Ecto neural progenitor cell (in vitro differentiated cells): ENCODE results near the gene INPP4B.
"Not testable (repeated sequence)": the region's sequence is repeated elsewhere in the genome, so short reads cannot be mapped to it uniquely, and the experiment has no call there.

Source experiments
- DNase-seq: peaks from one replicate; pipeline ENCODE4 v3.0.0-alpha.2; 2018; ENCODE audit warnings: low spot score

INPP4B gene

GRCh38 chr4:142683503-142683902 is 162.6 kb downstream of the INPP4B start:
- no peak for DNase-seq

DNA sequence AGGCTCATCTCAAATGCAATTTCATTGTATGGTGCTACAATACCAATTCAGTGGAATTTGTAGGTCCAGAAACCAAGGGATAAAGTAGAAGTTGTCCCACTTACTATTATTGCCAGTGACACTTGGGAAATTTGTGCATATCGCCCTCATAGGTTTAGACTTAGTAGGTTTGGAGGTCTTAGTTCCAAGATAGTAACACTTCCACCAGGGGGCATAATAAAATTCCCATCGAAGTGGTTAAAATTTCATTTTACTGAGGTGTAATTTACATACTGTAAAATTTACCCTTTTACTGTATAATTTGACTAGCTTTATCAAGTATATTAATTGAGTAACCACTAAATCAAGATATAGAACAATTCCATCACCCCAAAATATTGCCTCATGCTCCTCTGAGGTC is 174.6 kb downstream of the INPP4B start:
- no peak for DNase-seq

- DNase-seq: no peak
Observed at GRCh38 chr4:142663828-142664227, 182.3 kb downstream of the INPP4B start.

GRCh38 chr4:142660728-142661127 is 185.4 kb downstream of the INPP4B start:
- no peak for DNase-seq

- DNase-seq: no peak
Observed at GRCh38 chr4:142656178-142656577, 189.9 kb downstream of the INPP4B start.

- DNase-seq: no peak
Observed at GRCh38 chr4:142648378-142648777, 197.7 kb downstream of the INPP4B start.

GRCh38 chr4:142645475-142646108 is 200.5 kb downstream of the INPP4B start:
- DNase-seq: no peak

GRCh38 chr4:142644628-142645027 is 201.5 kb downstream of the INPP4B start:
- not testable (repeated sequence) for DNase-seq

- no peak for DNase-seq
Observed at GRCh38 chr4:142637614-142638013, 208.5 kb downstream of the INPP4B start.

DNA sequence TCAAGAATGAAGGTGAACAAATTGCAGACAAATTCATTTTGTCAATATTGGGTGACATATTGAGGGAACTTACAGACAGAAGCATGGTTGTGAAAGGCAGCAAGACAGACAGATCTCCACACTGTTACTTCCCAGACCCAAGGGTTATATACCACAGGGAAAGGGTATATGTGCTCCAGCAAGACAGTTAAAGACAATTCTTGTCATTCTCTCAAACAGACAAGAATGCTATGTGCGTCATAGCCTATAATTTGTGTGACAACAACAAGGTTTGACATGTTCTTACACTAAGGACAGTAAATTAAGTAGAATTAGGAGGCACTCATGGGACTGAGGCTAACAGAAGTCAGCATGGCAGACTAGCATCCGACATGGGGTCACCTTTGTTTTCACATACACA is 214.3 kb downstream of the INPP4B start:
- DNase-seq: no peak

GRCh38 chr4:142615324-142615665 is 230.8 kb downstream of the INPP4B start:
- DNase-seq: no peak

DNA sequence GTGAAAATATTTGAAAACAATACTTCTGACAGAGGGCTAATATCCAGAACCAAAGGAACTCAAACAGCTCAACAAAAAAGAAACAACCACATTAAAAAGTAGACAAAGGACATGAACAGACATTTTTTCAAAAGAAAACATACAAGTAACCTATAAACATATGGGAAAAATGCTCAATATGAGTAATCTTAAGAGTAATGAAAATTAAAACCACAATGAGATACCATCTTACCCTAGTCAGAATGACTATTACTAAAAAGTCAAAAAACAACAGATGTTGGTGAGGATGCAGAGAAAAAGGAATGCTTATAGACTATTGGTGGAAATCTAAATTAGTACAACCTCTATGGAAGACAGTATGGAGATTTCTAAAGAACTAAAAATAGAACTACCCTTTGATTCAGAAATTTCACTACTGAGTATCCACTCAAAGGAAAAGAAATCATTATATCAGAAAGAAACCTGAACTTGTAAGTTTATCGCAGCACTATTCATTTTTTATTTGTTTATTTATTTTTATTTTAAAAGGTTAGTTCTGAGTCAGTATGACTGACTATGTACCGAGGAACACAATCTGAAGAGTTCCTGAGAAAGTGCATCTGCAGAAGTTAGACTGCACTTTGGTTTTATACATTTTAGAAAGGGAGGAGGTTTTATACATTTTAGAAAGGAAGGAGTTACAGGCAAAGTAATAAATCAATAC is 231.3 kb downstream of the INPP4B start:
- DNase-seq: no peak

GRCh38 chr4:142607976-142608375 is 238.1 kb downstream of the INPP4B start:
- DNase-seq: no peak

- no peak for DNase-seq
Observed at GRCh38 chr4:142600952-142601351, 245.1 kb downstream of the INPP4B start.

DNA sequence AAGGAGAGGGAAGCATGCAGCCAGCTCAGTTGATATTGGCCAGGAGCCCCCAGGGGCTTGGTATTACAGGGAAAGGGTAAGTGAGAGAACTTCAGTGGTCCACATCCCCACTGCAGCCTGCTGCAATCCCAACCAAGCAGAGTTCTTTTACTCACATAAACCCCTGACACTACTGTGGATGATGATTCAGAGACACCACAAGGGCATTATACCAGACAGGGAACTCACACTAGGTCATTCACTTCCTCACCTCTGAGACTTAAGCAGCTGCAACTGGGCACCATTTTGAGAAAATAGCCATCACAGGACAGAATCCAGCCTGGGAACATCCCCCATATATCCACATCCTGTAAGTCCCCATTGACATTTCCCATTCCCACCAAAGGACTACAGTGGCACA is 248.0 kb downstream of the INPP4B start:
- DNase-seq: no peak

- DNase-seq: no peak
Observed at GRCh38 chr4:142596595-142596994, 249.5 kb downstream of the INPP4B start.

DNA sequence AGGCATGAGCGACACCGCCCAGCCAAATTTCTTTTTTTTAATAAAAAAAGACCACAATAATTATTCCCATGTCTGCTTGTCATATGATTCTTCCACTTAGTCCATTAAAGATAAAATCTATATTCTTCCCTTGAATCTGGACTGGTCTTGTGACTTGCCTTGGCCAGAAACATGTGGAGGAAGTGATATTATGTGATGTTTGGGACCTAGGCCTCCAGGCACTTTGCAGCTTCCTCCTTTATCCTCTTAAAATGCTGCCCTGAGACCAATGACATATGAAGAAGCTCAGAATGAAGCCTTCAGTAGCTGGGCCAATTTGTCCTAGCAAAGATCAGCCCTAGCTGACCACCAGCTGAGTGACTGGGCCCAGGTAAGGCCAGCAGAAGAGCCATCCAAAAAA is 250.0 kb downstream of the INPP4B start:
- no peak for DNase-seq

DNA sequence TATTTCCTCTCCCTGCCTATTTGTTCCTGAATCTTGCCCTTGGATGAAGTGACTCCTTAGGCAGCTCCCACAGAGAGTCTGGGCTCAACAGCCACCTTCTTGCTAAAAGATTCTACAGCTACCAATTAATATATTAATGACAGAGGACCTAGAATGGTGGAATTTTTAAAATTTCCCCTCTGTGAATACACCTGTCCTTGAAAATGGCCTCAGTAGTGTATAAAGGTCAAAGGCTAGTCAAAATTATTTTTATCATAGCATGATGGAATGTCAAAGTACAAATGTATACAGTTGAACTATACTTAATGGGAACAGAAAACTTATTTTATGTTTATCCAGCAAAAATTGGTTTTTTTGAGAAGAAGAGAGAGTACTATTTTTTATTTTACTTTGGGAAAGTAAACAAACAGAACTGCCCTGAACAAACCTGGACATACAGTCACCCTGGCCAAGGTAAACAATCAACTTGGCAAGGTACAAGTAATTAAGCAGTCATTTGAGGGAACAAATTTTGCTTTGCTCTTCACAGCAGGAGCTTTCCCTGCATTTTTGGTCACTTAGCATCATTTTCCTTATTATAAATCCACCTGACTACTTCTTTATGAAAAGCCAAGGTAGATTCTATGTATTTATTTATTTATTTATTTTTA is 250.8 kb downstream of the INPP4B start:
- DNase-seq: no peak

GRCh38 chr4:142585411-142585810 is 260.7 kb downstream of the INPP4B start:
- no peak for DNase-seq

DNA sequence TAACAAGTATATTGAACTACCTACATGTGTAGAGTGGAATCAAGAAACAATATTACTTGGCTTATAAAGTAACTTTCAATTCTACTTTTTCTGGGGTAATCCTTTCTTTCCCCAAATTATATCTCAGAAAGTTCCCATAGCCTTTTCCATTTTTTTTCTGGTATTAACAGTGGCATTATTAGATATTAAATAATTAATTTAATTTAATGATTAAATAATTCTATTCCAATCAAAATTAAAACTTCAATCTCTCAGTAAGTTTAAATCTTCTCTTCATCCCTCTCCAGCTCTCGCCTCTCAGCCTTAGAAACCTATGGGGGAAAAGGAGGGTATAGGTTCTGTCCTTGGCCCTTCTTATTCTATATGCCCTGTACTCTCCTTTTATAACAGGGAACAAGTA is 262.4 kb downstream of the INPP4B start:
- no peak for DNase-seq

GRCh38 chr4:142582340-142582739 is 263.8 kb downstream of the INPP4B start:
- DNase-seq: no peak

DNA sequence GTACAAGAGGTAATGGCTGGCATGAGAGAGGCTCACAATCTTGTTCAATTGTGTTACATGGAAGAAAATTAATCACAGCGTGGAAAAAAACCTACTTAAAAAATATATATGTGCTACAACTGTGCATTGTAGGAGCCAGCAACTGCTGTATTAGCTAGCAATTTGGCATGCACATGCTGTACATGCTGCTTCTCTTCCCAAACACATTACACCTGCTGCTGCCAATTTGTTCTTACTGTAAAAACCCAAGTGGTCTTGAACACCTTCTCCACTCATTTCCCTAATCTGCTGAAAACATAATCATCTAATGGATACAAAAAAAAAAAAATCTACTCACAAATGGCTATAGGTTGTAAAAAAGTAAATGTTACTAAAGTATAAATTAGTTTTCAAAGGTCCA is 264.2 kb downstream of the INPP4B start:
- DNase-seq: no peak

GRCh38 chr4:142579443-142579842 is 266.7 kb downstream of the INPP4B start:
- no peak for DNase-seq

DNA sequence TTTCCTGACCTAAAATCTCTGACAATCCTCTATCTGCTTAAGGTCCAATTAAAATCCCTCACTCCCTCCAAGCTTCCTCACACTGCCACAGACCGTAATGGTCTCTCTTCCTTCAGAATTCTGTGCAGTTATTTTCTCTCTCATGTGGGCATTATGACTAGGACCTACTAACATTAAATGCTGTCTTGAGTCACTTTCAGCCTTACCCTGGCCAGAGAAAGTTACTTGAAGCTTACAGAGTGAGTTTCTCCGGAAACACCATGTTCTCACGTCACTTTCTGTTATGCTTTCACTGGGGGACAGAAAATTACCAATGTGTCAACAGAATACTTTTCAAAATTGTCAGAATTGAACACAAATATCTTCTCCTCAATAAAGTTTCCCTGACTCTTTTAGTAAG is 271.8 kb downstream of the INPP4B start:
- DNase-seq: no peak
